Breast epithelium (tissue), 3 donors: ENCODE results near the gene USP32.

Source experiments
- CTCF ChIP-seq, 3 donors: fragments of 450-650 bp; IDR thresholded peaks; one replicate each; pipeline ENCODE4 v1.5.1; 2016 to 2017; ENCODE audit warnings: antibody characterized with exemption in 3 of 3, mild to moderate bottlenecking in 3 of 3, moderate library complexity in 3 of 3
- POLR2A ChIP-seq: fragments of 450-650 bp; IDR thresholded peaks from one replicate; pipeline ENCODE4 v1.6.1; 2016; ENCODE audit warnings: antibody characterized with exemption, mild to moderate bottlenecking, moderate library complexity
- POLR2AphosphoS5 ChIP-seq, 3 donors: sonication (generic); formaldehyde crosslinking; IDR thresholded peaks; one replicate each; pipeline ENCODE4 v1.6.1; 2017; ENCODE audit warnings: antibody characterized with exemption in 3 of 3

DNA sequence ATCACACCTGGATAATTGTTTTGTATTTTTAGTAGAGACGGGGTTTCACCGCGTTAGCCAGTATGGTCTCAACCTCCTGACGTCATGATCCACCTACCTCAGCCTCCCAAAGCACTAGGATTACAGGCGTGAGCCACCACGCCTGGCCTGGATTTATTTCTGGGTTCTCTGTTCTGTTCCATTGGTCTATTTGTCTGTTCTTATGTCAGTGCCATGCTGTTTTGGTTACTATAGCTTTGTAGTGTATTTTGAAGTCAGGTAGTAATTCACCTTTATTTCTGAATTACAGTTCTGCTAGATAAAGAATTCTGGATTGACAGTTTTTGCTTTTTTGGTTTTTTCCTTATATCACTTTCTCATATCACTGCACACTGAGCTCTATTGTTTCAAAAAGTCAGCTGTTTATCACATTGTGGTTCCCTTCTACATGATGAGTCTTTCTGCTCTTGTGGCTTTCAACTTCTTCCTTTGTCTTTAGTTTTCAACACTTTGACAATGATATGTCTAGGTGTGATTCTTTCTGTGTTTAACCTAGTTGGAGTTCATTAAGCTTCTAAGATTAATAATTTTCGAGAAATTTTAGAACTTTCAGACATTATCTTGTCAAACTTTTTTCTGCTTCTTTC, 144.0 kb downstream of the USP32 start:
- TF ChIP-seq CTCF (IDR thresholded peaks at IDR 0.05) (no peak), POLR2A (no peak), POLR2AphosphoS5 (IDR thresholded peaks at IDR 0.05) (no peak)
